Measurements from ENCODE around the gene LRRFIP1. TPM values are rescaled to one million over a fixed set of nuclear protein-coding genes. Genes with fewer than 3 reads are reported as not detected.

LRRFIP1 gene
- total and polyA plus RNA-seq, 10 donors, result 40.4 to 164 (median 124) TPM

DNA sequence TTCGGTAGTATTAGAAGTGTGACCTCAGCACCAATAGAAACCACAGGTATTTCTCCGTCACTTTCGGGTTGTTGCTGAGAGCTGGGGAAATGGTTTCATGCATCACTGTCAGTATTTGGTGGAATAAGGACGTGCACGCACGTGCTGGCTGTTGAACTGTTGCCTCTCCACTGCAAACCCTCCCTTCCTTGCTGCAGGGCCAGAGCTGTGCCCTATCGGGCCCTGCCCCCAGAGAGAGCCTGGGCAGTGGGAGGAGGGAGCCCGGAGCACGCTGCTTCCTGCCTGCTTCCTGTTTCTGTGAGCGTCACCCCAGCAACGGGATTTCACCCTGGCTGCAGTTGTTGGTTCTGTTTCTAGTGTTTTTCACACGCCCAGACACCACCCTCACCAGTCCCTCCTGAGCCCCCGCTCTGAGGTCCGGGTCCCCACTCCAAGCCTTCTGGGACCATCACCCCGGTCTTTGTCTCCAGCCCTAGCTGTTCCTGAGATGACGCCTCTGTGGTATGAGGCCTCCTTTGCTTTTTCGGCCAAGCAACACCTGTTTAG lies 47.4 kb downstream of the LRRFIP1 start:
- TF ChIP-seq POLR2AphosphoS5 (IDR thresholded peaks at IDR 0.05) (peak; percentile 92 to 94 (median 94)), CTCF (IDR thresholded peaks at IDR 0.05 in 8 of 11, conservative IDR thresholded peaks at IDR 0.05 in 3 of 11) (peak in 10 of 11 experiments; percentile 6 to 59 (median 40)), POLR2A (IDR thresholded peaks at IDR 0.05) (peak in 1 of 3 donors; percentile 50)
- Histone ChIP-seq H3K27me3 (replicated peaks in 1 of 7) (no peaks in the 10 kb centered on the region), H3K4me1 (peaks cover 55 to 94% (median 85%) of the 10 kb centered on the region in 6 donors), H3K27ac (peak overlapping the region; percentile 76 to 94 (median 92)), H3K36me3 (no peaks in the 10 kb centered on the region), H3K4me3 (peak overlapping the region; percentile 0 to 68 (median 28)), H3K9me3 (no peaks in the 10 kb centered on the region)
- WGBS, 5 donors, result 1 to 5% (median 1%) methylated on average over 17 of the region's 17 CpGs
- DNase-seq, result peak; percentile 98
- intact Hi-C loops (cut with DNase I; ENCODE audit: low total_unique reads), result no loop called here

- Histone ChIP-seq H3K27me3 (replicated peaks in 1 of 7) (no peaks in the 10 kb centered on the region), H3K9me3 (no peaks in the 10 kb centered on the region), H3K4me3 (peak overlapping the region in 6 of 8 donors; percentile 0 to 68 (median 40)), H3K36me3 (no peaks in the 10 kb centered on the region), H3K27ac (peak overlapping the region; percentile 76 to 94 (median 92)), H3K4me1 (peaks cover 55 to 92% (median 82%) of the 10 kb centered on the region in 6 donors)
- intact Hi-C loops (cut with DNase I; ENCODE audit: low total_unique reads), result no loop called here
- TF ChIP-seq CTCF (IDR thresholded peaks at IDR 0.05 in 8 of 11, conservative IDR thresholded peaks at IDR 0.05 in 3 of 11), result no peak
- no peak for TF ChIP-seq POLR2AphosphoS5 (IDR thresholded peaks at IDR 0.05)
- no peak for TF ChIP-seq POLR2A (IDR thresholded peaks at IDR 0.05)
- DNase-seq, result no peak
- WGBS, 5 donors, result 27 to 38% (median 33%) methylated on average over 5 of the region's 5 CpGs
Measured at GRCh38 chr2:237675316-237675715, 47.9 kb downstream of the LRRFIP1 start.

DNA sequence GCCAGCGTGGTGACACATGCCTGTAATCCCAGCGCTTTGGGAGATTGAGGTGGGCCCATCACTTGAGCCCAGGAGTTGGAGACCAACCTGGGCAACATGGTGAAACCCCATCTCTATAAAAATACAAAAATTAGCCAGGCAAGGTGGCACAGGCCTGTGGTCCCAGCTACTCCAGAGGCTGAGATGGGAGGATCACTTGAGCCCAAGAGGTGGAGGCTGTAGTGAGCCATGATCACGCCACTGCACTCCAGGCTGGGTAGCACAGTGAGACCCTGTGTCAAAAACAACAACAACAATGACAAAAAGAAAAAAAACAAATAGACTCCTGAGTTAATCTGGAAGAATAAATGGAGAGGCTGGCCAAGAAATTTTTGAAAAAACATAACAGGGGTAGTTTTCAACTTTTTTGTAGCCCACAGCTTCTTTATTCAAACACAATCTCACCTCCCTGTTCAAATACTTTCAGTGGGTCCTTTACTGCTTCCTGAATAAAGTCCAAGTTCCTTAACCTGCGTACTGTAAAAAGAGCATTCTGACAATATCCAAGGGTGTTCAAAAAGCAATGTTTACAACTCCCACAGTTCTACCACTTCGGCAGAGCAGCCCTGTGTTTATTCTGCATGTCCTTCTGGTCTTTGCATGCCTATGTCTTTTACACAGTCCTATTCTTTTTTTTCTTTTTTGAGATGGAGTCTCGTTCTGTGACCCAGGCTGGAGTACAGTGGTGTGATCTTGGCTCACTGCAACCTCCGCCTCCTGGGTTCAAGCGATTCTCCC lies 53.5 kb downstream of the LRRFIP1 start:
- Histone ChIP-seq H3K36me3 (peaks cover 0 to 5% (median 0%) of the 10 kb centered on the region in 6 donors), H3K27me3 (replicated peaks in 1 of 7) (no peaks in the 10 kb centered on the region), H3K4me1 (peaks cover 12 to 40% (median 32%) of the 10 kb centered on the region in 6 donors), H3K27ac (no peak overlapping the region), H3K4me3 (no peak overlapping the region), H3K9me3 (no peaks in the 10 kb centered on the region)
- WGBS, 5 donors, result 88 to 96% (median 92%) methylated on average over 8 of the region's 8 CpGs
- intact Hi-C loops (cut with DNase I; ENCODE audit: low total_unique reads), result no loop called here
- TF ChIP-seq POLR2A (IDR thresholded peaks at IDR 0.05) (no peak), CTCF (IDR thresholded peaks at IDR 0.05 in 8 of 11, conservative IDR thresholded peaks at IDR 0.05 in 3 of 11) (no peak), POLR2AphosphoS5 (IDR thresholded peaks at IDR 0.05) (no peak)
- DNase-seq, result no peak

GRCh38 chr2:237682151-237682550 lies 54.8 kb downstream of the LRRFIP1 start:
- H3K9me3 ChIP-seq, result no peaks in the 10 kb centered on the region
- no peak for DNase-seq
- TF ChIP-seq CTCF (IDR thresholded peaks at IDR 0.05 in 8 of 11, conservative IDR thresholded peaks at IDR 0.05 in 3 of 11) (no peak), POLR2A (IDR thresholded peaks at IDR 0.05) (no peak)
- 75 to 89% (median 87%) methylated on average over 7 of the region's 7 CpGs for WGBS, 5 donors
- H3K4me1 ChIP-seq, result peaks cover 6 to 40% (median 27%) of the 10 kb centered on the region in 6 donors
- no peak overlapping the region for H3K27ac ChIP-seq
- no peaks in the 10 kb centered on the region for H3K27me3 ChIP-seq (replicated peaks in 1 of 7)
- intact Hi-C loops (cut with DNase I; ENCODE audit: low total_unique reads), result no loop called here
- no peak overlapping the region for H3K4me3 ChIP-seq
- peaks cover 0 to 5% (median 0%) of the 10 kb centered on the region in 6 donors for H3K36me3 ChIP-seq

Data from spleen (tissue), 11 donors.